HepG2 (cell line): ENCODE measurements around the gene ADARB1. TPM values are rescaled to one million over a fixed set of nuclear protein-coding genes. Genes with fewer than 3 reads are reported as not detected.
A peak's percentile ranks its signal among the peaks of the same experiment; 100 is the strongest.

Experiments used
- ATAC-seq: fragments of 200-7000 bp; cut with Tn5 transposase; 3 replicates; pipeline ENCODE4 v1.9.1; 2020; ENCODE audit warnings: mild to moderate bottlenecking, moderate library complexity
- BruUV-seq: library from RNA; stranded (reverse); fragments of 400-500 nt; replicated peaks from 2 replicates; lab custom pipeline; 2021; lab: Mats Ljungman, UMichigan
- CTCF ChIA-PET: fragments of 300-600 bp; formaldehyde crosslinking; extraction: SDS; loops from one replicate; lab custom pipeline; 2021; ENCODE audit warnings: low total read pairs, inconsistent platforms, low intra/inter-chr PET ratio; lab: Yijun Ruan, JAX
- POLR2A ChIA-PET: fragments of 350-600 bp; sonication (Branson Sonifier 250); formaldehyde crosslinking; loops from one replicate; lab custom pipeline; 2020; ENCODE audit warnings: antibody characterized with exemption, inconsistent platforms; lab: Yijun Ruan, JAX
- DNase-seq: peaks from one replicate; pipeline ENCODE4 v3.0.0-alpha.2; 2015; ENCODE audit warnings: low spot score
- FAIRE-seq: peaks from 3 replicates; lab custom pipeline; 2011; peaks lifted over from hg19 to GRCh38; lab: Jason Lieb, UNC
- H2AFZ ChIP-seq: one replicate; pipeline ENCODE4 v1.6.1; 2011; ENCODE audit warnings: low read length, inconsistent platforms
- H3K27ac ChIP-seq: fragments of 300-600 bp; 3 replicates; pipeline ENCODE4 v1.8.0; 2011; ENCODE audit warnings: mixed run types, mild to moderate bottlenecking, mixed read lengths, low read length, inconsistent platforms; ENCODE audit not compliant: insufficient read depth; ENCODE audit errors: extremely low read length
- H3K27me3 ChIP-seq, 2 experiments: fragments of 200-600 bp in 1 of 2; 2 replicates in 1 of 2; 3 replicates in 1 of 2; pipeline versions ENCODE4 v1.6.0 to v1.8.0; 2011; ENCODE audit warnings: low read length in 2 of 2, mild to moderate bottlenecking in 2 of 2, moderate library complexity in 2 of 2, inconsistent platforms in 1 of 2; ENCODE audit not compliant: insufficient read depth in 2 of 2, control insufficient read depth in 1 of 2
- H3K36me3 ChIP-seq, 2 experiments: fragments of 200-600 bp in 1 of 2; replicated peaks in 1 of 2; 2 replicates in 1 of 2; 3 replicates in 1 of 2; pipeline versions ENCODE4 v1.5.1 to v1.8.0; 2011; ENCODE audit warnings: low read length in 2 of 2, inconsistent platforms in 1 of 2; ENCODE audit not compliant: insufficient read depth in 2 of 2, control insufficient read depth in 1 of 2
- H3K4me1 ChIP-seq: 2 replicates; pipeline ENCODE4 v1.5.1; 2012; ENCODE audit warnings: low read length, inconsistent platforms; ENCODE audit not compliant: insufficient read depth
- H3K4me2 ChIP-seq: 2 replicates; pipeline ENCODE4 v1.6.0; 2011; ENCODE audit warnings: low read depth, low read length, inconsistent platforms
- H3K4me3 ChIP-seq, 3 experiments: fragments of 200-600 bp in 1 of 3; sonication (generic), shearing (Covaris generic) in 1 of 3; replicated peaks in 1 of 3; 2 replicates each; pipeline ENCODE4 v1.5.1; 2011 to 2016; ENCODE audit warnings: low read length in 3 of 3, inconsistent platforms in 2 of 3, low read depth in 2 of 3, mild to moderate bottlenecking in 2 of 3, control low read depth in 1 of 3, mixed read lengths in 1 of 3; ENCODE audit not compliant: insufficient read depth in 1 of 3
- H3K79me2 ChIP-seq: one replicate; pipeline ENCODE4 v1.6.1; 2011; ENCODE audit warnings: low read length, inconsistent platforms; ENCODE audit not compliant: insufficient read depth
- H3K9ac ChIP-seq: 2 replicates; pipeline ENCODE4 v1.6.0; 2011; ENCODE audit warnings: mild to moderate bottlenecking, low read depth, low read length, inconsistent platforms; ENCODE audit not compliant: insufficient read depth
- H3K9me3 ChIP-seq: 2 replicates; pipeline ENCODE4 v1.5.1; 2012; ENCODE audit warnings: mild to moderate bottlenecking, low read length
- H4K20me1 ChIP-seq: 2 replicates; pipeline ENCODE4 v1.6.0; 2011; ENCODE audit warnings: inconsistent platforms, mild to moderate bottlenecking, low read length, moderate library complexity; ENCODE audit not compliant: insufficient read depth
- ARNT ChIP-seq: fragments of 450-650 bp; IDR thresholded peaks from 2 replicates; pipeline ENCODE4 v1.6.1; 2017
- ETS1 ChIP-seq: sonication (generic); formaldehyde crosslinking; IDR thresholded peaks from 2 replicates; pipeline ENCODE4 v1.4.0; 2020; ENCODE audit warnings: missing genetic modification reagents
- GABPA ChIP-seq, 2 experiments: IDR thresholded peaks; 2 replicates each; pipeline ENCODE4 v1.6.1; 2011 to 2016; ENCODE audit warnings: low read depth in 2 of 2, low read length in 1 of 2, missing biosample characterization in 1 of 2, missing genetic modification characterization in 1 of 2
- NFKBIZ ChIP-seq: IDR thresholded peaks from 2 replicates; pipeline ENCODE4 v1.6.1; 2018; ENCODE audit warnings: missing genetic modification reagents, missing compliant biosample characterization
- ZNF280B ChIP-seq: sonication (generic); formaldehyde crosslinking; IDR thresholded peaks from 2 replicates; pipeline ENCODE4 v1.5.0; 2020; ENCODE audit warnings: missing genetic modification reagents, mild to moderate bottlenecking, borderline replicate concordance
- WGBS: methylation state at CpG from one replicate; pipeline ENCODE4 v1.1.6; 2017; ENCODE audit warnings: low lambda C conversion rate; 5-methylcytosine and 5-hydroxymethylcytosine counted together
- in situ Hi-C: cut with HindIII; loops from 2 replicates; pipeline ENCODE4 v1.10.0; 2017; ENCODE audit warnings: low pct_unique_long_range_greater_than_20kb; ENCODE audit not compliant: extremely low pct_ligation_motif_present
- intact Hi-C: fragments of 100-400 bp; cut with micrococcal nuclease; formaldehyde crosslinking; loops from one replicate; pipeline ENCODE4 v1.10.0; 2022; ENCODE audit not compliant: unreplicated experiment
- polyA plus RNA-seq, 8 experiments: library from polyadenylated mRNA; depleted of rRNA in 3 of 8; stranded (reverse) in 7 of 8; unstranded in 1 of 8; fragments of >200 nt; fragmentation: Illumina TruSeq in 4 of 8; extraction: Trizol in 4 of 8; gene quantifications; 2 replicates each; pipeline versions ENCODE4 v1.2.1 to v1.2.3, GENCODE V29; 2011 to 2016; ENCODE audit warnings: low read depth in 4 of 8, missing spikeins in 1 of 8, mixed read lengths in 1 of 8; ENCODE audit not compliant: insufficient read depth in 1 of 8
- total RNA-seq, 5 experiments: library from RNA; depleted of rRNA; stranded (reverse); fragments of >200 nt; fragmentation: Illumina TruSeq; extraction: Trizol; gene quantifications; 2 replicates each; pipeline ENCODE4 v1.2.3, GENCODE V29; 2016; ENCODE audit warnings: low read depth in 1 of 5

ADARB1 gene
- total and polyA plus RNA-seq, 2 of the 13 experiments (the other 11 are each of a cell fraction or from before 2014, with no cell fraction given) = 6.6 to 10.0 TPM

DNA sequence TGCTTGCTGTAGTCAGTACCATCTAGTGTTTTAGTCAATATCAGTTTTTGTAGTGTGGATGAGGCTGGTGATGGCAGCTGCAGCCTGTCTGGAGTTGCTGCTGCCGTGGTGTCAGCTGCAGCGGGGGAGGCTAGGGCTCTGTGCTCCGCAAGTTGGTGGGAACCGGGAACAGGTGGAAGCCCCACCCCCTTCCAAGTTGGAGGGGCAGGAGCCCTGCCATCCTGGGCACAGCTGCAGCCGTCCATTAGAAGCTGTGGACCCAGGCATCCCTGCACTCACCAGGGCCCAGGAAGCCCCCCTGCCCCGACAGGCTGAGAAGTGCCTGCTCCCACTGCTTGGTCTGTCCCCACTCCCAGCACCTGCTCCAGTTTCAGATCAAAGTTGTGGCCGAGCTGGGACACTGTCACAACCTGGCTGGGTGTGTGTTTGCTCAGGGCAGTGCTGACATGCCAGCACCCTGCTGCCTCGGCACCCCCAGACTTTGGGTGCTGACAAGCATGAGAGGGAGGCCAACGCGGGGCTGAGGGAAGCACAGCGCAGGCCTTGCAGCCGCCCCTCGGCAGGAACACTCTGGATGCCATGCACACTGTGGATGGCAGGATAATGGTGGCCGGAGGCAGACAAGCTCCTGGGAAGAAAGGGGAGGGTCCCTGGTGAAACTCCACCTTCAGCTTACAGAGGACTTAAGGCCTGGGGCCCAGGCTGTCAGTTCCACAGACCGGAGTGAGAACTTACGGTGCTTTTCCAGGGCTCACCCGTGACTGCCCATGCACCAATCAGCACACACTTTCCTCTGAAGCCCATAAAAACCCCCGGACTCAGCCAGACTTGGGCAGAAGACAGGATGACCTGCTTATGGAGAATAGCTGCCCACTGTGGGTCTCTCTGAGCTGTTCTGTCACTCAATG is 86.9 kb downstream of the ADARB1 start:
- TF ChIP-seq ZNF280B (0 out of 2 replicates have a peak, but pooled peaks have one; percentile 51), NFKBIZ (CRISPR knock-in tag) (no peak)
- Histone ChIP-seq H2AFZ (no peak overlapping the region), H3K4me2 (no peak overlapping the region), H3K4me1 (no peaks in the 10 kb centered on the region), H3K27me3 (no peaks in the 10 kb centered on the region), H3K27ac (no peak overlapping the region), H3K9ac (no peak overlapping the region), H3K9me3 (no peaks in the 10 kb centered on the region), H3K36me3 (no peaks in the 10 kb centered on the region), H4K20me1 (no peaks in the 10 kb centered on the region), H3K79me2 (no peaks in the 10 kb centered on the region), H3K4me3 (no peak overlapping the region)
- DNase-seq (no peak), ATAC-seq (no peak), FAIRE-seq (no peak)
- ChIA-PET CTCF (no interaction called here), POLR2A (no interaction called here)
- BruUV-seq = no TSS peak
- intact Hi-C loops (no loop called here), in situ Hi-C loops (no loop called here)
- WGBS = 90% methylated on average over 2 of the region's 18 CpGs

DNA sequence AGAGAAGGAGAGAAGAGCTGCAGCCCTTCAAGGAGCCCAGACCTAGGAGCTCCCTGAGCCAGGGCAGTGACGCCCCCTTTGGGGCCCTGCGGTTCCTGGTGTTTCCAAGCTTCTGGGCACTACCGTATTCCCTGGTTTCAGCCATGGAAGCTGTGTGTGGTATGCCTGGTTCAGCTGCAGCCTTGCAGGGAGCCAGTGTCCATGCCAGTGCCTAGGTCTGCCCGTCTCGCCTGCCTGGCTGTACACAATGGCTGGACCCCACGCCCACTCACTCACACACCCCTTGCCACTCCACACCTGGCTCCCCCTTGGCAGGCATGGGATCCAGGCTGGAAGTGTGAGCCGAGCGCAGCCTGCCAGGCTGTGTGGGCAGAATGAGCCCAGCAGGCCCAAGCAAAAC is 87.7 kb downstream of the ADARB1 start:
- intact Hi-C loops = no loop called here
- in situ Hi-C loops = no loop called here
- H3K9me3 ChIP-seq = no peaks in the 10 kb centered on the region
- no TSS peak for BruUV-seq
- H3K9ac ChIP-seq = no peak overlapping the region
- H3K27ac ChIP-seq = no peak overlapping the region
- no peaks in the 10 kb centered on the region for H3K36me3 ChIP-seq
- H3K4me2 ChIP-seq = no peak overlapping the region
- no peaks in the 10 kb centered on the region for H3K79me2 ChIP-seq
- H2AFZ ChIP-seq = no peak overlapping the region
- H3K27me3 ChIP-seq = no peaks in the 10 kb centered on the region
- CTCF ChIA-PET = no interaction called here
- no peak for FAIRE-seq
- ATAC-seq = no peak
- 74% methylated on average over 8 of the region's 8 CpGs for WGBS
- POLR2A ChIA-PET = no interaction called here
- H4K20me1 ChIP-seq = no peaks in the 10 kb centered on the region
- no peak overlapping the region for H3K4me3 ChIP-seq
- H3K4me1 ChIP-seq = no peaks in the 10 kb centered on the region
- TF ChIP-seq ETS1 (CRISPR knock-in tag) = no peak
- TF ChIP-seq GABPA (IDR thresholded peaks at IDR 0.05; ENCODE audit: low read depth, low read length) = no peak
- TF ChIP-seq GABPA (CRISPR knock-in tag; IDR thresholded peaks at IDR 0.05; ENCODE audit: low read depth) = no peak
- TF ChIP-seq ARNT = no peak
- TF ChIP-seq, all 625 proteins: peak for 0
- DNase-seq = no peak
